ENCODE results near the gene CCDC192.

DNA sequence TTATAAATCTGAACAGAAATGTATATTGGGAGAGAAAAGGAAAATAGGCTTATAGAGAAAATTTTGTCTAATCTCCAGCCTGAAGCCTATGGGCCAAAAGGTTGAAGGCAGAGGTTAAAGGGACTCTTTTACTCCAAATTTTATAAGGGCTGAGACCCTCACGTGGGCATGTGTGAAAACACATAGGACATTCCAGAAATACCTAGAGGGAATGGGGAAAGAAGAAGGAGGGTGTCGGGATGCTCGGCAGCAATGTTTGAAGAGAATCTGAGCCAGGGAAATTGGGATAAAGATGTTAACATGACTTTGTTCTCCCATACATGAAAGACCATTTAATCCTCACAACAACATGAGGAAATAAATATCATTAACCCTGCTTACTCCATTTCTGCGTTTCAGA, 278.3 kb downstream of the CCDC192 start:
- TF ChIP-seq, protein P1, sequence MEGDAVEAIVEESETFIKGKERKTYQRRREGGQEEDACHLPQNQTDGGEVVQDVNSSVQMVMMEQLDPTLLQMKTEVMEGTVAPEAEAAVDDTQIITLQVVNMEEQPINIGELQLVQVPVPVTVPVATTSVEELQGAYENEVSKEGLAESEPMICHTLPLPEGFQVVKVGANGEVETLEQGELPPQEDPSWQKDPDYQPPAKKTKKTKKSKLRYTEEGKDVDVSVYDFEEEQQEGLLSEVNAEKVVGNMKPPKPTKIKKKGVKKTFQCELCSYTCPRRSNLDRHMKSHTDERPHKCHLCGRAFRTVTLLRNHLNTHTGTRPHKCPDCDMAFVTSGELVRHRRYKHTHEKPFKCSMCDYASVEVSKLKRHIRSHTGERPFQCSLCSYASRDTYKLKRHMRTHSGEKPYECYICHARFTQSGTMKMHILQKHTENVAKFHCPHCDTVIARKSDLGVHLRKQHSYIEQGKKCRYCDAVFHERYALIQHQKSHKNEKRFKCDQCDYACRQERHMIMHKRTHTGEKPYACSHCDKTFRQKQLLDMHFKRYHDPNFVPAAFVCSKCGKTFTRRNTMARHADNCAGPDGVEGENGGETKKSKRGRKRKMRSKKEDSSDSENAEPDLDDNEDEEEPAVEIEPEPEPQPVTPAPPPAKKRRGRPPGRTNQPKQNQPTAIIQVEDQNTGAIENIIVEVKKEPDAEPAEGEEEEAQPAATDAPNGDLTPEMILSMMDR (conservative IDR thresholded peaks at IDR 0.05; ENCODE audit: low read length) = no peak
- no peak for TF ChIP-seq EZH2phosphoT487 (IDR thresholded peaks at IDR 0.05; ENCODE audit: borderline replicate concordance)

All from Loucy (cell line).